HEK293 (cell line): Measurements from ENCODE around the gene C13orf42.
A peak's percentile ranks its signal among the peaks of the same experiment; 100 is the strongest.

Experiments used
- CTCF ChIA-PET: fragments of 350-600 bp; formaldehyde crosslinking; extraction: SDS; loops from one replicate; lab custom pipeline; 2021; ENCODE audit warnings: antibody characterized with exemption; lab: Yijun Ruan, JAX
- POLR2A ChIA-PET: fragments of 300-600 bp; formaldehyde crosslinking; extraction: SDS; loops from one replicate; lab custom pipeline; 2020; ENCODE audit warnings: antibody characterized with exemption, inconsistent platforms; lab: Yijun Ruan, JAX
- H3K27ac ChIP-seq: fragments of 200-500 bp; sonication (Bioruptor generic); 2 replicates; pipeline ENCODE4 v1.5.1; 2014; ENCODE audit warnings: low read depth, low read length, control low read depth, inconsistent platforms; ENCODE audit errors: extremely low read depth
- H3K36me3 ChIP-seq, 2 experiments: fragments of 200-500 bp in 1 of 2; sonication (Bioruptor generic) in 1 of 2; 1 replicate in 1 of 2; 2 replicates in 1 of 2; pipeline ENCODE4 v1.5.1; 2014 to 2017; ENCODE audit warnings: inconsistent platforms in 2 of 2, low read length in 2 of 2; ENCODE audit not compliant: control insufficient read depth in 2 of 2, insufficient read depth in 1 of 2
- H3K4me1 ChIP-seq: fragments of 200-500 bp; sonication (Bioruptor generic); 2 replicates; pipeline ENCODE4 v1.5.1; 2014; ENCODE audit warnings: mild to moderate bottlenecking, low read length, inconsistent platforms; ENCODE audit not compliant: control insufficient read depth, insufficient read depth
- H3K4me3 ChIP-seq: 2 replicates; pipeline ENCODE4 v1.5.1; 2011; ENCODE audit warnings: low read depth, mild to moderate bottlenecking, control low read depth, low read length, moderate library complexity
- H3K9me3 ChIP-seq: fragments of 200-500 bp; sonication (Bioruptor generic); 2 replicates; pipeline ENCODE4 v1.5.1; 2014; ENCODE audit warnings: low read depth, low read length, inconsistent platforms; ENCODE audit not compliant: control insufficient read depth, insufficient read depth
- GFI1B ChIP-seq: fragments of 450-650 bp; formaldehyde crosslinking; IDR thresholded peaks from 2 replicates; pipeline ENCODE4 v1.5.1; 2016; ENCODE audit warnings: missing biosample characterization, missing genetic modification characterization
- GLIS2 ChIP-seq: fragments of 450-650 bp; formaldehyde crosslinking; IDR thresholded peaks from 2 replicates; pipeline ENCODE4 v1.5.1; 2016; ENCODE audit warnings: missing biosample characterization, missing genetic modification characterization
- KLF7 ChIP-seq: fragments of 450-650 bp; formaldehyde crosslinking; IDR thresholded peaks from 2 replicates; pipeline ENCODE4 v1.5.1; 2016; ENCODE audit warnings: missing biosample characterization, missing genetic modification characterization, borderline replicate concordance
- MYNN ChIP-seq: fragments of 450-650 bp; formaldehyde crosslinking; IDR thresholded peaks from 2 replicates; pipeline ENCODE4 v1.5.1; 2016; ENCODE audit warnings: missing biosample characterization, missing genetic modification characterization, borderline replicate concordance
- OSR2 ChIP-seq: fragments of 450-650 bp; formaldehyde crosslinking; IDR thresholded peaks from 2 replicates; pipeline ENCODE4 v1.5.1; 2016; ENCODE audit warnings: missing biosample characterization, missing genetic modification characterization
- YY2 ChIP-seq: fragments of 450-650 bp; formaldehyde crosslinking; IDR thresholded peaks from 2 replicates; pipeline ENCODE4 v1.5.1; 2016; ENCODE audit warnings: missing biosample characterization, missing genetic modification characterization
- ZBTB8A ChIP-seq: fragments of 450-650 bp; formaldehyde crosslinking; IDR thresholded peaks from 2 replicates; pipeline ENCODE4 v1.5.1; 2016; ENCODE audit warnings: missing biosample characterization, missing genetic modification characterization
- ZFP69B ChIP-seq: fragments of 450-650 bp; formaldehyde crosslinking; IDR thresholded peaks from 2 replicates; pipeline ENCODE4 v1.5.1; 2016; ENCODE audit warnings: missing biosample characterization, missing genetic modification characterization
- ZNF155 ChIP-seq: fragments of 450-650 bp; formaldehyde crosslinking; IDR thresholded peaks from 2 replicates; pipeline ENCODE4 v1.5.1; 2016; ENCODE audit warnings: missing biosample characterization, missing genetic modification characterization
- ZNF202 ChIP-seq: fragments of 450-650 bp; formaldehyde crosslinking; IDR thresholded peaks from 2 replicates; pipeline ENCODE4 v1.5.1; 2016; ENCODE audit warnings: missing biosample characterization, missing genetic modification characterization, borderline replicate concordance
- ZNF311 ChIP-seq: fragments of 450-650 bp; formaldehyde crosslinking; IDR thresholded peaks from 2 replicates; pipeline ENCODE4 v1.5.1; 2017; ENCODE audit warnings: missing biosample characterization, missing genetic modification characterization, borderline replicate concordance
- ZNF416 ChIP-seq: fragments of 450-650 bp; formaldehyde crosslinking; IDR thresholded peaks from 2 replicates; pipeline ENCODE4 v1.5.1; 2016; ENCODE audit warnings: missing biosample characterization, missing genetic modification characterization
- ZNF433 ChIP-seq: fragments of 450-650 bp; formaldehyde crosslinking; IDR thresholded peaks from 2 replicates; pipeline ENCODE4 v1.5.1; 2016; ENCODE audit warnings: missing biosample characterization, missing genetic modification characterization, low read depth
- ZNF521 ChIP-seq: fragments of 450-650 bp; formaldehyde crosslinking; IDR thresholded peaks from 2 replicates; pipeline ENCODE4 v1.5.1; 2017; ENCODE audit warnings: missing biosample characterization, mild to moderate bottlenecking, missing genetic modification characterization
- ZNF571 ChIP-seq: fragments of 450-650 bp; formaldehyde crosslinking; IDR thresholded peaks from 2 replicates; pipeline ENCODE4 v1.5.0; 2017; ENCODE audit warnings: missing biosample characterization, missing genetic modification characterization
- ZNF585B ChIP-seq: fragments of 450-650 bp; formaldehyde crosslinking; IDR thresholded peaks from 2 replicates; pipeline ENCODE4 v1.5.1; 2016; ENCODE audit warnings: missing biosample characterization, missing genetic modification characterization
- ZNF596 ChIP-seq: fragments of 450-650 bp; IDR thresholded peaks from 2 replicates; pipeline ENCODE4 v1.5.0; 2018; ENCODE audit warnings: missing biosample characterization, mild to moderate bottlenecking, missing genetic modification characterization, moderate library complexity
- ZNF660 ChIP-seq: fragments of 450-650 bp; IDR thresholded peaks from 2 replicates; pipeline ENCODE4 v1.5.1; 2018; ENCODE audit warnings: missing biosample characterization, mild to moderate bottlenecking, missing genetic modification characterization
- ZNF677 ChIP-seq: fragments of 450-650 bp; IDR thresholded peaks from 2 replicates; pipeline ENCODE4 v1.5.0; 2018; ENCODE audit warnings: missing biosample characterization, mild to moderate bottlenecking, missing genetic modification characterization, moderate library complexity
- ZNF76 ChIP-seq: fragments of 450-650 bp; formaldehyde crosslinking; IDR thresholded peaks from 2 replicates; pipeline ENCODE4; 2016; ENCODE audit warnings: low read depth, missing biosample characterization, missing genetic modification characterization, borderline replicate concordance
- ZNF830 ChIP-seq: fragments of 450-650 bp; IDR thresholded peaks from 2 replicates; pipeline ENCODE4 v1.5.0; 2018; ENCODE audit warnings: missing biosample characterization, missing genetic modification characterization, low read depth, mild to moderate bottlenecking, moderate library complexity
- TF ChIP-seq, protein P1 (sequence below): fragments of 450-650 bp; formaldehyde crosslinking; IDR thresholded peaks from 2 replicates; pipeline ENCODE4 v1.5.1; 2017; ENCODE audit warnings: missing biosample characterization, mild to moderate bottlenecking, missing genetic modification characterization, moderate library complexity
- TF ChIP-seq, protein P2 (sequence below): fragments of 450-650 bp; formaldehyde crosslinking; IDR thresholded peaks from 2 replicates; pipeline ENCODE4 v1.5.1; 2017; ENCODE audit warnings: missing biosample characterization, missing genetic modification characterization

C13orf42 gene

DNA sequence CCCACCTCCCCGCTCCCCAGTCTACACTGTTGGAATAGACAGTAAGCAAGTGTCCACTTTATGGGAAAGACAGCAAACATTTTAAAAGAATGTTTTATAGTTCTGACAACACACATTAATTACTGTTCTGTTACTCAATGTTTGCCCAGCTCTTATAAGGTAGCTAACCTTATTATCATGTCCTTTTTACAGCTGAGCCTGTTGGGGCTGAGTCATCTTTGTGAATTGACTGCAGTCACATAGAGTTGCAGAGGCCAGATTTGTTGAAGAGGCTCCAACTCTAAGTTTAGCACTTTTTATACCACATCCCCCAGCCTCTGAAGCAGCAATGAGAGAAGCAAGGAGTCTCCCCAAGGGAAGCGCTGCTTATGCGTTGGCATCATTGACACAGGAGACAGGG, 76.2 kb downstream of the C13orf42 start:
- CTCF ChIA-PET: no interaction called here

DNA sequence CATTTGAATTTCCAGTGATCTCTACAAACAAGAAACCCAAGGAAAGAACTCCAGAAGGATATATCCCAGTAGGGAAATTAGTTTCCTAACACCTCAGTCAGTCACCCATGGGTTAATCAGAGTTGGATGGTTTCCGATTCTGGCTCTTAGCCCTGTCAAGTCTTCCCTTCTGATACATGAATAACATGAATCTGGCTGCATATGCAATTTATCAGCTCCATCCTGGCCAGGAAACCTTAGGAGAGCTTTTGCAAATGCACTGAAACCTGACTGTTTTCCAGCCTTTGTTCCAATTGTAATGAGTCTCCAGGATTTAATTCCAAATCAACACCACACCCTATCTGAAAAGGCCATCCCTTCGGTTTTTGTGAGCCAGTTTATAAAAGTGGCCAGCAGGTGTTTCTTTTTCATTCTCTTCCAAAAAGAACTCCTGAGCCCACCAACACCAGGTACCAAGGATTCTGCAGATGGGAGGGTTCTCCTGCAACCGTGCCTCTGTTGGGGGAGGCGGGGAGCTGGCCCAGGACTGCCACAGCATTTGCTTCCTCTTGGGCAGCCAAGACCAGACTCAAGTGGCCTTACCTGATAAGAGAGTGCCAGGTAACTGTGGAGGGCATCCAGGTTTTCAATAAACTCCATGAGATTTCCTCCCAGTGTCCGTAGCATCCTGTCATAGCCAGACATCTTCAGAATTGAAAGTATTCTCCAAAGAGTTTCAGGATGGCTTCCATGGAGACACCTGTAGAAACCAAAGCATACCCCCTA, 77.5 kb downstream of the C13orf42 start:
- no peak overlapping the region for H3K27ac ChIP-seq
- H3K36me3 ChIP-seq: no peaks in the 10 kb centered on the region
- H3K9me3 ChIP-seq: no peaks in the 10 kb centered on the region
- CTCF ChIA-PET: interaction anchor here (0.5 kb wide), 1 partner anchor 12 kb away, joined by 5 read pairs; no protein-coding TSS in a partner anchor
- H3K4me3 ChIP-seq: no peak overlapping the region
- POLR2A ChIA-PET: no interaction called here
- TF ChIP-seq ZNF830 (tag by site-specific recombination): no peak
- no peak for TF ChIP-seq ZNF571 (tag by site-specific recombination)
- TF ChIP-seq GLIS2 (tag by site-specific recombination): no peak
- no peak for TF ChIP-seq ZNF585B
- TF ChIP-seq GFI1B (tag by site-specific recombination): no peak
- TF ChIP-seq ZNF76: no peak
- TF ChIP-seq ZNF521 (tag by site-specific recombination): no peak
- TF ChIP-seq ZNF155 (tag by site-specific recombination): no peak
- TF ChIP-seq ZNF433 (tag by site-specific recombination): no peak
- no peak for TF ChIP-seq ZNF416 (tag by site-specific recombination)
- TF ChIP-seq, protein P1, sequence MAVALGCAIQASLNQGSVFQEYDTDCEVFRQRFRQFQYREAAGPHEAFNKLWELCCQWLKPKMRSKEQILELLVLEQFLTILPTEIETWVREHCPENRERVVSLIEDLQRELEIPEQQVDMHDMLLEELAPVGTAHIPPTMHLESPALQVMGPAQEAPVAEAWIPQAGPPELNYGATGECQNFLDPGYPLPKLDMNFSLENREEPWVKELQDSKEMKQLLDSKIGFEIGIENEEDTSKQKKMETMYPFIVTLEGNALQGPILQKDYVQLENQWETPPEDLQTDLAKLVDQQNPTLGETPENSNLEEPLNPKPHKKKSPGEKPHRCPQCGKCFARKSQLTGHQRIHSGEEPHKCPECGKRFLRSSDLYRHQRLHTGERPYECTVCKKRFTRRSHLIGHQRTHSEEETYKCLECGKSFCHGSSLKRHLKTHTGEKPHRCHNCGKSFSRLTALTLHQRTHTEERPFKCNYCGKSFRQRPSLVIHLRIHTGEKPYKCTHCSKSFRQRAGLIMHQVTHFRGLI (tag by site-specific recombination): no peak
- TF ChIP-seq ZFP69B (tag by site-specific recombination): no peak
- TF ChIP-seq ZBTB8A: no peak
- TF ChIP-seq ZNF660 (tag by site-specific recombination): no peak
- TF ChIP-seq, protein P2, sequence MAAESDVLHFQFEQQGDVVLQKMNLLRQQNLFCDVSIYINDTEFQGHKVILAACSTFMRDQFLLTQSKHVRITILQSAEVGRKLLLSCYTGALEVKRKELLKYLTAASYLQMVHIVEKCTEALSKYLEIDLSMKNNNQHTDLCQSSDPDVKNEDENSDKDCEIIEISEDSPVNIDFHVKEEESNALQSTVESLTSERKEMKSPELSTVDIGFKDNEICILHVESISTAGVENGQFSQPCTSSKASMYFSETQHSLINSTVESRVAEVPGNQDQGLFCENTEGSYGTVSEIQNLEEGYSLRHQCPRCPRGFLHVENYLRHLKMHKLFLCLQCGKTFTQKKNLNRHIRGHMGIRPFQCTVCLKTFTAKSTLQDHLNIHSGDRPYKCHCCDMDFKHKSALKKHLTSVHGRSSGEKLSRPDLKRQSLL: no peak
- no peak for TF ChIP-seq YY2 (tag by site-specific recombination)
- H3K4me1 ChIP-seq: no peaks in the 10 kb centered on the region; the same call in 1 of the 2 replicates

More for the DNA sequence above, 76.2 kb downstream of the C13orf42 start:
- Histone ChIP-seq H3K4me3 (no peak overlapping the region), H3K27ac (no peak overlapping the region), H3K36me3 (no peaks in the 10 kb centered on the region), H3K9me3 (no peaks in the 10 kb centered on the region), H3K4me1 (no peaks in the 10 kb centered on the region; the same call in 1 of the 2 replicates)
- POLR2A ChIA-PET: no interaction called here
- TF ChIP-seq ZNF202 (tag by site-specific recombination) (no peak), MYNN (tag by site-specific recombination) (no peak), KLF7 (tag by site-specific recombination) (no peak), ZNF596 (no peak), ZNF677 (tag by site-specific recombination) (no peak), OSR2 (tag by site-specific recombination) (0 out of 2 replicates have a peak, but pooled peaks have one; percentile 10), ZNF311 (tag by site-specific recombination) (no peak)
